ENCODE results near the gene SYNGR3.

- TF ChIP-seq CTCF (IDR thresholded peaks at IDR 0.05) (no peak), EP300 (IDR thresholded peaks at IDR 0.05) (no peak), POLR2A (IDR thresholded peaks at IDR 0.05; ENCODE audit: low read depth) (no peak), POLR2AphosphoS5 (IDR thresholded peaks at IDR 0.05) (no peak)
Observed at GRCh38 chr16:1975432-1976215, 14.1 kb upstream of the SYNGR3 start.

Measured in esophagus muscularis mucosa (tissue), 4 donors.